Neuronal stem cell (in vitro differentiated cells): ENCODE measurements around the gene HSDL1.
A peak's percentile ranks its signal among the peaks of the same experiment; 100 is the strongest.

Experiments
- DNase-seq: peaks from one replicate; pipeline ENCODE4 v3.0.0-alpha.2; 2013; ENCODE audit warnings: low spot score
- H2AFZ ChIP-seq: one replicate; pipeline ENCODE4 v1.6.1; 2013; ENCODE audit warnings: mild to moderate bottlenecking, low read length, inconsistent platforms
- H2AK5ac ChIP-seq: 2 replicates; pipeline ENCODE4 v1.6.1; 2013; ENCODE audit warnings: low read depth, mild to moderate bottlenecking, inconsistent platforms, low read length, moderate library complexity, mixed read lengths
- H2BK120ac ChIP-seq: 2 replicates; pipeline ENCODE4 v1.6.1; 2013; ENCODE audit warnings: low read depth, mild to moderate bottlenecking, inconsistent platforms, low read length, moderate library complexity, mixed read lengths
- H2BK12ac ChIP-seq: one replicate; pipeline ENCODE4 v1.6.1; 2013; ENCODE audit warnings: low read length, inconsistent platforms
- H2BK15ac ChIP-seq: 2 replicates; pipeline ENCODE4 v1.6.1; 2013; ENCODE audit warnings: mild to moderate bottlenecking, low read length, inconsistent platforms, mixed read lengths
- H2BK5ac ChIP-seq: one replicate; pipeline ENCODE4 v1.6.1; 2013; ENCODE audit warnings: inconsistent platforms, mild to moderate bottlenecking, low read length, moderate library complexity
- H3K14ac ChIP-seq: one replicate; pipeline ENCODE4 v1.6.1; 2013; ENCODE audit warnings: low read length, inconsistent platforms
- H3K18ac ChIP-seq: 2 replicates; pipeline ENCODE4 v1.6.1; 2013; ENCODE audit warnings: low read length, inconsistent platforms
- H3K23ac ChIP-seq: 2 replicates; pipeline ENCODE4 v1.6.1; 2013; ENCODE audit warnings: low read depth, mild to moderate bottlenecking, mixed read lengths, low read length, inconsistent platforms; ENCODE audit not compliant: poor library complexity
- H3K27ac ChIP-seq: replicated peaks from 3 replicates; pipeline ENCODE4 v1.5.1; 2013; ENCODE audit warnings: low read length, inconsistent platforms
- H3K27me3 ChIP-seq, 3 experiments: 2 replicates each; pipeline ENCODE4 v1.6.1; 2013; ENCODE audit warnings: low read length in 3 of 3, mild to moderate bottlenecking in 2 of 3, inconsistent platforms in 1 of 3, low read depth in 1 of 3, mixed read lengths in 1 of 3, moderate library complexity in 1 of 3; ENCODE audit not compliant: control insufficient read depth in 3 of 3, insufficient read depth in 3 of 3
- H3K36me3 ChIP-seq, 2 donors: replicated peaks in 1 of 2; 2 replicates each; pipeline ENCODE4 v1.6.1; 2013; ENCODE audit warnings: low read length in 2 of 2; ENCODE audit not compliant: control insufficient read depth in 2 of 2, insufficient read depth in 2 of 2
- H3K4ac ChIP-seq: 2 replicates; pipeline ENCODE4 v1.6.1; 2013; ENCODE audit warnings: inconsistent platforms, mild to moderate bottlenecking, low read length, moderate library complexity
- H3K4me1 ChIP-seq, 2 donors: 1 replicate in 1 of 2; 2 replicates in 1 of 2; pipeline ENCODE4 v1.6.1; 2013; ENCODE audit warnings: low read length in 2 of 2, low read depth in 1 of 2; ENCODE audit not compliant: control insufficient read depth in 2 of 2, insufficient read depth in 1 of 2
- H3K4me2 ChIP-seq: one replicate; pipeline ENCODE4 v1.6.1; 2013; ENCODE audit warnings: mild to moderate bottlenecking, low read length, inconsistent platforms; ENCODE audit not compliant: insufficient read depth, poor library complexity, severe bottlenecking
- H3K4me3 ChIP-seq, 2 donors: 2 replicates each; pipeline ENCODE4 v1.5.1; 2013; ENCODE audit warnings: low read length in 2 of 2, mild to moderate bottlenecking in 2 of 2, inconsistent platforms in 1 of 2, moderate library complexity in 1 of 2
- H3K79me1 ChIP-seq: one replicate; pipeline ENCODE4 v1.6.1; 2013; ENCODE audit warnings: low read depth, mild to moderate bottlenecking, inconsistent platforms, low read length, moderate library complexity
- H3K9ac ChIP-seq: one replicate; pipeline ENCODE4 v1.6.1; 2013; ENCODE audit warnings: mild to moderate bottlenecking, low read depth, low read length, inconsistent platforms; ENCODE audit not compliant: poor library complexity
- H3K9me3 ChIP-seq, 2 donors: replicated peaks in 1 of 2; 2 replicates each; pipeline versions ENCODE3 to v1.6.1; 2013; ENCODE audit warnings: low read length in 2 of 2, mild to moderate bottlenecking in 2 of 2, inconsistent platforms in 1 of 2, low read depth in 1 of 2, mixed read lengths in 1 of 2, moderate library complexity in 1 of 2; ENCODE audit not compliant: control insufficient read depth in 2 of 2, insufficient read depth in 1 of 2
- H4K8ac ChIP-seq: one replicate; pipeline ENCODE4 v1.6.1; 2013; ENCODE audit warnings: low read depth, mild to moderate bottlenecking, inconsistent platforms, low read length, moderate library complexity
- H4K91ac ChIP-seq: one replicate; pipeline ENCODE4 v1.6.1; 2013; ENCODE audit warnings: low read length, low read depth, mild to moderate bottlenecking, inconsistent platforms; ENCODE audit not compliant: poor library complexity
- WGBS, 2 donors: extraction: QIAGEN DNeasy Blood & Tissue Kit; methylation state at CpG; one replicate each; pipeline ENCODE4 v1.1.7; 2013; ENCODE audit warnings: missing lambda C conversion rate in 2 of 2, mixed read lengths in 1 of 2; ENCODE audit not compliant: insufficient read length in 2 of 2, insufficient replicate concordance in 1 of 2; ENCODE audit errors: extremely low coverage in 2 of 2; 5-methylcytosine and 5-hydroxymethylcytosine counted together

The HSDL1 gene

DNA sequence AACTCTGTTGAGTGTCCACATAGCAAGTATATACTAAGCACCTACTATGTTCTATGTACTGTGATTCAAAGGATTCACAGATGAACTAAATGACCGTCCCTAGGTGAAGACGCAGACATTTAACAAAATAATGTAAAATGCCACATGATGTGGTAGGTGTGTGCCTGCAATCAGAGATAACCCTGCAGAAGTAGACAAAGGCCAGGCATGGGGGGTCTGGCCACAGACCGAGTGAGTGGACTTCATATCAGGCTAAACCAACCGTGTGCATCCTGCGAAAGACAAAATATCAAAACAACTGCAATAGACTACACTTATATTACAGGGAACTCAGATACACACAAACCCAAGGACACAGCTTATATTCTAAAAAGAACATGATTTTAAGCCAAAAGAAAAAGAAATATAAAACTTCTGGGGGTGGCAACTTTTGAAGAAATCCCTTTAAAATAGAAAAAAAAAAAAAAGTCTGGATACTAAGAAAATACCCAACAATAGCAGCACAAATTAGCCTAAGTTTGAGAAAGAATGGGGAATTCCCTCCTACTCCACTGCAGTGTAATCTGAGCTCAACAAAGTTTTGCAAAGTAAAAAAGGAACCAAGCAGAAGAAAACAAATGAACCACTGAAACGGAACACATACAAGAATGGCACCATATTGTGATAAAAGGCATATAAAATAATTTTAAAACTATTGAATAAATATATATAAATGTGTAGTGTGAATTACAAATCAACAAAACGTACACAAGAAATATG, 12.3 kb downstream of the HSDL1 start:
- no CpG with 5 or more reads among the region's 7 CpGs for WGBS, 2 donors
- H3K27ac ChIP-seq = no peak overlapping the region
- no peak overlapping the region for H3K18ac ChIP-seq

DNA sequence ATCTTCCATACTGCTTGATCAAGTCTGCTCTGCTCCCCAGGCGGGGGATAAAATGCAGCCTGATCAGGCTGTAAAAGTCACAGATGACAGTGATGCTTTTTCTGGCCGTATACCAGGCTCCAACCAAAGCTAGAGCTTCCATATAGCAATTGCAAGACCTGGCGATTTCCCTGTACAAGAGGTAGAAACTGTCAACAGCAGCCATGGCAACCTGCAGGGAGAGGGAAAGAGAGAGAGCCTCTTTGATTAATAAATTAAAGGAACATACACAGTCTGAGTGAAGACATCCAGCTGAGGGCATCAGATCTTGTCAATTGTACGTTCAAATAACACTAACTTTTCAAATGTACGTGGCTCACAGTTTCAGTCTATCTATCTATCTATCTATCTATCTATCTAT, 13.9 kb downstream of the HSDL1 start:
- no peak overlapping the region for H2BK5ac ChIP-seq
- no peak overlapping the region for H3K4me3 ChIP-seq
- no peak overlapping the region for H2AK5ac ChIP-seq
- H4K91ac ChIP-seq = no peak overlapping the region
- no peak overlapping the region for H3K18ac ChIP-seq
- H2BK15ac ChIP-seq = no peak overlapping the region
- H4K8ac ChIP-seq = no peak overlapping the region
- H3K4me1 ChIP-seq = peaks cover 2 to 3% of the 10 kb centered on the region in 2 donors
- H3K23ac ChIP-seq = no peak overlapping the region
- H3K27ac ChIP-seq = no peak overlapping the region
- DNase-seq = no peak
- no peak overlapping the region for H2AFZ ChIP-seq
- no CpG with 5 or more reads among the region's 5 CpGs for WGBS, 2 donors
- no peak overlapping the region for H3K4me2 ChIP-seq
- no peaks in the 10 kb centered on the region for H3K27me3 ChIP-seq
- H3K4ac ChIP-seq = no peak overlapping the region
- H3K79me1 ChIP-seq = peaks cover 2% of the 10 kb centered on the region
- H3K9ac ChIP-seq = no peak overlapping the region
- no peak overlapping the region for H3K14ac ChIP-seq
- H3K36me3 ChIP-seq = peaks cover 15 to 57% of the 10 kb centered on the region in 2 donors
- H2BK12ac ChIP-seq = no peak overlapping the region
- H2BK120ac ChIP-seq = no peak overlapping the region
- no peaks in the 10 kb centered on the region for H3K9me3 ChIP-seq

More for the DNA sequence above, 12.3 kb downstream of the HSDL1 start:
- H3K14ac ChIP-seq = no peak overlapping the region
- H2BK5ac ChIP-seq = no peak overlapping the region
- no peak overlapping the region for H3K4ac ChIP-seq
- no peak overlapping the region for H2BK15ac ChIP-seq
- H2AK5ac ChIP-seq = no peak overlapping the region
- H4K91ac ChIP-seq = no peak overlapping the region
- no peak overlapping the region for H2BK12ac ChIP-seq
- no peak for DNase-seq
- no peak overlapping the region for H2AFZ ChIP-seq
- no peaks in the 10 kb centered on the region for H3K9me3 ChIP-seq
- H3K4me2 ChIP-seq = no peak overlapping the region
- no peak overlapping the region for H3K4me3 ChIP-seq
- H3K23ac ChIP-seq = no peak overlapping the region
- H2BK120ac ChIP-seq = no peak overlapping the region
- peaks cover 7% of the 10 kb centered on the region for H3K79me1 ChIP-seq
- H4K8ac ChIP-seq = no peak overlapping the region
- H3K4me1 ChIP-seq = peaks cover 10 to 12% of the 10 kb centered on the region in 2 donors
- H3K9ac ChIP-seq = no peak overlapping the region
- H3K27me3 ChIP-seq = no peaks in the 10 kb centered on the region
- peaks cover 10 to 46% of the 10 kb centered on the region in 2 donors for H3K36me3 ChIP-seq

- Histone ChIP-seq H2AFZ (no peak overlapping the region), H3K4ac (no peak overlapping the region), H3K79me1 (no peaks in the 10 kb centered on the region), H3K27ac (no peak overlapping the region), H3K14ac (no peak overlapping the region), H2BK5ac (no peak overlapping the region), H3K4me1 (no peaks in the 10 kb centered on the region), H4K91ac (no peak overlapping the region), H4K8ac (no peak overlapping the region), H3K23ac (no peak overlapping the region), H2BK12ac (no peak overlapping the region), H3K9me3 (no peaks in the 10 kb centered on the region), H2BK15ac (no peak overlapping the region), H2BK120ac (no peak overlapping the region), H3K36me3 (peaks cover 20 to 78% of the 10 kb centered on the region in 2 donors), H3K4me3 (no peak overlapping the region), H3K18ac (no peak overlapping the region), H2AK5ac (no peak overlapping the region), H3K27me3 (no peaks in the 10 kb centered on the region), H3K4me2 (no peak overlapping the region), H3K9ac (no peak overlapping the region)
- no peak for DNase-seq
- WGBS, 2 donors = no CpG with 5 or more reads among the region's 7 CpGs
These were observed 20.5 kb downstream of the HSDL1 start for GRCh38 chr16:84124257-84125073.

DNA sequence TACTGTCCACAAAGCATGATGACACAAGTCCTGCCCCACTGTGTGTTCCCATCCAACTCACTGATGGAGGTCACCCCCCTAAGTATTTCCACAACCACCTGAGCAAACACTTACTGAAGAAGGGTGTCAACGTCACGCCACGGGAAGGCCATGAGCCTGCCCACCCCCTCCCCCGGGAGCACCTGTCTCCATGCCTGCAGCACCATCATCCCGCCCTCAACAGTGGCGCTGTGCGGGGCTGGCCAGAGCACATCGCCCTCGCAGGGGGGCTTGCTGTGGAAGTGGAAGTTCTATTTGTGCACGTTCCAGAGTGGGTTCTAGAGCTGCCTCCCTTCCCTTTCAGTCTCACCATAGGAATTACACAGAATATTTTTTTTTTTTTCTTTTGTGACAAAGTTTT, 24.0 kb downstream of the HSDL1 start:
- Histone ChIP-seq H3K23ac (peak overlapping the region; percentile 69), H3K4me2 (no peak overlapping the region), H2AFZ (no peak overlapping the region), H3K27me3 (no peaks in the 10 kb centered on the region), H2AK5ac (no peak overlapping the region), H2BK12ac (no peak overlapping the region), H2BK15ac (no peak overlapping the region), H3K79me1 (no peaks in the 10 kb centered on the region), H3K36me3 (peaks cover 12 to 47% of the 10 kb centered on the region in 2 donors), H3K4ac (no peak overlapping the region), H2BK5ac (no peak overlapping the region), H4K91ac (no peak overlapping the region), H4K8ac (no peak overlapping the region), H3K18ac (no peak overlapping the region), H2BK120ac (no peak overlapping the region), H3K9ac (peak overlapping the region; percentile 35), H3K27ac (no peak overlapping the region), H3K9me3 (no peaks in the 10 kb centered on the region), H3K4me1 (peaks cover 3 to 5% of the 10 kb centered on the region in 2 donors), H3K14ac (no peak overlapping the region), H3K4me3 (no peak overlapping the region)
- no peak for DNase-seq
- WGBS, 2 donors = no CpG with 5 or more reads among the region's 10 CpGs
